Upper lobe of right lung (tissue), 1 donor: ENCODE measurements around the gene ITGAX. TPM values are rescaled to one million over a fixed set of nuclear protein-coding genes. Genes with fewer than 3 reads are reported as not detected.

Experiments
- ATAC-seq: fragments of 200-7000 bp; cut with Tn5 transposase; one replicate; pipeline ENCODE4 v1.9.1; 2020; ENCODE audit warnings: mild to moderate bottlenecking, moderate library complexity
- DNase-seq: peaks from one replicate; pipeline ENCODE4 v3.0.0-alpha.2; 2020
- H3K27ac ChIP-seq: fragments of 200-600 bp; one replicate; pipeline ENCODE4 v1.8.0; 2022
- H3K27me3 ChIP-seq: fragments of 200-600 bp; one replicate; pipeline ENCODE4 v1.8.0; 2022; ENCODE audit warnings: mild to moderate bottlenecking
- H3K36me3 ChIP-seq: fragments of 200-600 bp; one replicate; pipeline ENCODE4 v1.8.0; 2022
- H3K4me1 ChIP-seq: fragments of 200-600 bp; one replicate; pipeline ENCODE4 v1.8.0; 2022
- H3K4me3 ChIP-seq: fragments of 200-600 bp; one replicate; pipeline ENCODE4 v1.8.0; 2022; ENCODE audit warnings: mild to moderate bottlenecking
- H3K9me3 ChIP-seq: fragments of 200-600 bp; one replicate; pipeline ENCODE4 v1.8.0; 2022
- intact Hi-C: fragments of 100-400 bp; cut with DNase I; formaldehyde crosslinking; loops from one replicate; pipeline ENCODE4 v1.11.0; 2022
- total RNA-seq: library from RNA; stranded (reverse); fragmentation: NEBNext Ultra II Directional; extraction: Animal tissue kit (Norgen Biotek cat#: 25700); gene quantifications from one replicate; pipeline ENCODE4 v1.2.1, GENCODE V29; 2021
- TF ChIP-seq, protein P1 (sequence below): fragments of 200-600 bp; IDR thresholded peaks from one replicate; pipeline ENCODE4 v1.8.0; 2022; ENCODE audit warnings: antibody characterized with exemption
- donor health status: DM: no; HTN: yes; CAD: no; lungs with severe emphysema.

The ITGAX gene
- total RNA-seq, 1 donor from 2014 or later: 184 TPM

DNA sequence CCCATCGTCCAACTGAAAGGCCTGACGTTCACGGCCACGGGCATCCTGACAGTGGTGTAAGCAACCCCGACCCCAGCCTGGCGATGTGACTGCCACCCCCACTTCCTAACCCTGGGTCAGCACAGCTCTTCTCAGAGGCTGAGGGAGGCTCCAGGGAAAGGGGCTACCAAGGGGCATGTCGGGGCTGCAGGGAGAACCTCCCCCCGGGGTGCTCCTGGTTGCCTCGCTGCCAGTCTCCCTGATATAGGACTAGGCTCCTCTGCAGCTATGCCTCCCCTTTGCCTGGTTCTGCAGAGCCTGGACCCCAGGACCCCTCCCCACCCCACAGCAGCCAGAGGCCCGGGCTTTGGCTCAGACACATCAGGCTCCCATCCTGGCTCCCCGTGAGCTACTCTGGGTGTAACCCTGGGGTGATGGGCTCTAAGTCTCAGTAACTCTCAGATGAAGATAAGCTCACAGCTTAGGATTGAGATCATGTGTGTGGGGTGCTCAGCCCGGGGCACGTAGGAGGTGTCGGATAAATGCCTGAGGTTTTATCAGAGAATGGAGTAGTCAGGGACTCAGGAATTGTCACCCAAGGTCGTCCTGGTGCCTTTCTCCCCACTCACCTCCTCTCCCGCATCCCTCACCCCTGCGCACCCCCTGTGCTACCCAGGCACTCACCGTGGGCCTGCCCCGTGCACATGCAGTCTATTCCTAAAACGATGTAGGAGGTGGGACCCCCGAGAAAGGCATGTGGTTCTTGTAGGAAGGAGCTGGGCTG is 48.8 kb downstream of the ITGAX start:
- no peak for ATAC-seq
- H3K9me3 ChIP-seq: no peaks in the 10 kb centered on the region
- DNase-seq: no peak
- no peaks in the 10 kb centered on the region for H3K27me3 ChIP-seq
- intact Hi-C loops: no loop called here
- H3K27ac ChIP-seq: no peak overlapping the region
- no peaks in the 10 kb centered on the region for H3K4me1 ChIP-seq
- no peaks in the 10 kb centered on the region for H3K36me3 ChIP-seq
- H3K4me3 ChIP-seq: no peak overlapping the region
- TF ChIP-seq, protein P1, sequence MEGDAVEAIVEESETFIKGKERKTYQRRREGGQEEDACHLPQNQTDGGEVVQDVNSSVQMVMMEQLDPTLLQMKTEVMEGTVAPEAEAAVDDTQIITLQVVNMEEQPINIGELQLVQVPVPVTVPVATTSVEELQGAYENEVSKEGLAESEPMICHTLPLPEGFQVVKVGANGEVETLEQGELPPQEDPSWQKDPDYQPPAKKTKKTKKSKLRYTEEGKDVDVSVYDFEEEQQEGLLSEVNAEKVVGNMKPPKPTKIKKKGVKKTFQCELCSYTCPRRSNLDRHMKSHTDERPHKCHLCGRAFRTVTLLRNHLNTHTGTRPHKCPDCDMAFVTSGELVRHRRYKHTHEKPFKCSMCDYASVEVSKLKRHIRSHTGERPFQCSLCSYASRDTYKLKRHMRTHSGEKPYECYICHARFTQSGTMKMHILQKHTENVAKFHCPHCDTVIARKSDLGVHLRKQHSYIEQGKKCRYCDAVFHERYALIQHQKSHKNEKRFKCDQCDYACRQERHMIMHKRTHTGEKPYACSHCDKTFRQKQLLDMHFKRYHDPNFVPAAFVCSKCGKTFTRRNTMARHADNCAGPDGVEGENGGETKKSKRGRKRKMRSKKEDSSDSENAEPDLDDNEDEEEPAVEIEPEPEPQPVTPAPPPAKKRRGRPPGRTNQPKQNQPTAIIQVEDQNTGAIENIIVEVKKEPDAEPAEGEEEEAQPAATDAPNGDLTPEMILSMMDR: no peak

DNA sequence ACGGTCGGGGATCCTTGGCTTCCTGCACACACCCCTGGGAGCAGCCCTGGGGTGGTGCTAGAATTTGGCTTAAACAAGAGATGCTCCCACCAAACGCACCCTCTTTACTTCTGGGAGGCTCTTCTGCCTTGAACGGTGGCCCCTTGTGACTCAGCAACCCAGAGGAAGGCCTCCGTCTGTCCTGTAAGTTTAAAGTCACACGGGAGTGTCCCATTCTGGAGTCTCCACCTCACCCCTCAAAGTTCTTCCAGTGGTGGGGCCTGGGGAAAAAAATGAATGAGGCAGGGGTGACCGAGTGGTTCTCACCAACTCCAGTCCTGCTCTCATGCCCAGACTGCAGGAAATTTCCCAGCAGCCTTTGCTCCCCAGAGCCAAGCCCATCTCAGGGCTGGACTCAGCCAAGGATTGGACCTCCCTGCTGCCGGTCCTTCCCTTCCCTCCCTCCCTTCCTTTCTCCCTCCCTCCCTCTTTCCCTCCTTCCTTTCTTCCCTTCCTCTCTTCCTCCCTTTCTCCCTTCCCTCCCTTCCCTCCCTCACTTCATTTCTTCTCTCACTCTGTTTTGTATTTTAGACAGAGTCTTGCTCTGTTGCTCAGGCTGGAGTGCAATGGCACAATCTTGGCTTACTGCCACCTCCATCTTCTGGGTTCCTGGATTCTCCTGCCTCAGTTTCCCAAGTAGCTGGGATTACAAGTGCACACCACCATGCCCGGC is 49.5 kb downstream of the ITGAX start:
- Histone ChIP-seq H3K27ac (no peak overlapping the region), H3K27me3 (no peaks in the 10 kb centered on the region), H3K4me1 (no peaks in the 10 kb centered on the region), H3K36me3 (no peaks in the 10 kb centered on the region), H3K4me3 (no peak overlapping the region), H3K9me3 (no peaks in the 10 kb centered on the region)
- DNase-seq (no peak), ATAC-seq (no peak)
- intact Hi-C loops: no loop called here
- TF ChIP-seq, protein P1: no peak

DNA sequence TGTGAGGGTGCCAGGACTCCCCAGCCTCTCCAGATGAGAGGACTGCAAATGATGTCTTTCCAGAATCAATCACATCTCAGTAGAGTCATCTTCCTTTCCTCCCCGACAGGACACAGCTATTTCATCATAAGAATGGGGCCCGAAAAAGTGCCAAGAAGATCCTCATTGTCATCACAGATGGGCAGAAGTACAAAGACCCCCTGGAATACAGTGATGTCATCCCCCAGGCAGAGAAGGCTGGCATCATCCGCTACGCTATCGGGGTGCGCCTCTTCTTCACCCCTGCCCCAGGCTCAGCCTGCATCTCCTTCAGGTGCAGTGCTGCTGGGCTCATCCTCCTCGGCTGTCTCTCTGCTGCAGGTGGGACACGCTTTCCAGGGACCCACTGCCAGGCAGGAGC is 52.4 kb downstream of the ITGAX start:
- H3K27me3 ChIP-seq: no peaks in the 10 kb centered on the region
- no peak overlapping the region for H3K4me3 ChIP-seq
- TF ChIP-seq, protein P1: no peak
- intact Hi-C loops: no loop called here
- no peaks in the 10 kb centered on the region for H3K9me3 ChIP-seq
- H3K4me1 ChIP-seq: no peaks in the 10 kb centered on the region
- ATAC-seq: no peak
- no peak for DNase-seq
- H3K27ac ChIP-seq: no peak overlapping the region
- no peaks in the 10 kb centered on the region for H3K36me3 ChIP-seq

DNA sequence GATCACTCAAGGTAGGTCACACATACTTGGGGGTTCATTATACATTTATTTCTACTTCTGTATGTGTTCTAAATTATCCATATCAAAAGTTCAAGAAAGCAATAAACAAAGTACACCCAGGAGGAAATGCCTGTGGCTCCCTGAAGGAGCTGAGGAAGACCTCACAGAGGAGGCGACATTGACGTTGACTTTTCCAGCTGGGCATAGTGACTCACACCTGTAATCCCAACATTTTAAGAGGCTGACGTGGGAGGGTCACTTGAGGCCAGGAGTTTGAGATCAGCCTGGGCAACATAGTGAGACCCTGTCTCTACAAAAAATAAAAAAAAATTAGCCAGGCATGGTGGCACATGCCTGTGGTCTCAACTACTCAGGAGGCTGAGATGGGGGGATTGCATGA is 54.5 kb downstream of the ITGAX start:
- H3K36me3 ChIP-seq: no peaks in the 10 kb centered on the region
- H3K27me3 ChIP-seq: no peaks in the 10 kb centered on the region
- intact Hi-C loops: no loop called here
- ATAC-seq (no peak), DNase-seq (no peak)
- no peaks in the 10 kb centered on the region for H3K9me3 ChIP-seq
- TF ChIP-seq, protein P1: no peak
- no peak overlapping the region for H3K27ac ChIP-seq
- no peaks in the 10 kb centered on the region for H3K4me1 ChIP-seq
- H3K4me3 ChIP-seq: no peak overlapping the region

DNA sequence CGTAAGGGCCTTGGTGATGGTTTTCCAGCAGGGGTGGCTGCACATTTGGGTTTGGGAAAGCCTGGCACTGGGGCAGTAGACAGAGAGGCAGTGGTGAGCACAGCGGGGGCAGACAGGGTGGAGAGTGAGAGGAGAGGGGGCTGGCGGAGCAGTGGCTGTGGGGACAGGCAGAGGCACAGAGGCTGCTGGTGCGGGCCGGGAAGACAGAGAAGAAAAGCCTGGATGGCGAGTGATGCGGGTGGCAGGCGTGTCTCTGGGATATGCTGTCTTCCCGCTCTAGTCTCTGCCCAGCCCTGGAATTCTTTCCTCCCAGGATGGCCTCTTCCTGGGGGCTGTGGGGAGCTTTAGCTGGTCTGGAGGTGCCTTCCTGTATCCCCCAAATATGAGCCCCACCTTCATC is 55.1 kb downstream of the ITGAX start:
- Histone ChIP-seq H3K36me3 (no peaks in the 10 kb centered on the region), H3K27ac (no peak overlapping the region), H3K4me3 (no peak overlapping the region), H3K9me3 (no peaks in the 10 kb centered on the region), H3K27me3 (no peaks in the 10 kb centered on the region), H3K4me1 (no peaks in the 10 kb centered on the region)
- DNase-seq (no peak), ATAC-seq (no peak)
- TF ChIP-seq, protein P1: no peak
- intact Hi-C loops: no loop called here
